Muscle of back (tissue), 11 donors: ENCODE measurements around the gene RHOBTB3. TPM values are rescaled to one million over a fixed set of nuclear protein-coding genes. Genes with fewer than 3 reads are reported as not detected.
"Not testable (repeated sequence)": the region's sequence is repeated elsewhere in the genome, so short reads cannot be mapped to it uniquely, and the experiment has no call there.

Experiments used
- DNase-seq, 3 donors: peaks; one replicate each; pipeline versions ENCODE4 v3.0.0 to v3.0.0-alpha.2; 2013
- polyA plus RNA-seq, 10 donors: library from polyadenylated mRNA; unstranded; fragments of 120-200 nt; gene quantifications; one replicate each; pipeline ENCODE4 v1.2.1, GENCODE V29; 2013; ENCODE audit not compliant: insufficient read length in 10 of 10

Gene RHOBTB3
- polyA plus RNA-seq, 10 donors, result 81.1 to 131 (median 97.7) TPM

GRCh38 chr5:95816776-95817175 is 85.6 kb downstream of the RHOBTB3 start:
- DNase-seq, result no peak

- DNase-seq, result no peak
Observed at GRCh38 chr5:95817430-95817829, 86.3 kb downstream of the RHOBTB3 start.

- DNase-seq, result peak in 1 of 3 donors; percentile 26
Observed at GRCh38 chr5:95818181-95819147, 87.3 kb downstream of the RHOBTB3 start.

GRCh38 chr5:95821110-95822021 is 90.2 kb downstream of the RHOBTB3 start:
- DNase-seq, result peak in 1 of 3 donors; percentile 45

- peak; percentile 29 to 89 (median 67) for DNase-seq
Observed at GRCh38 chr5:95822043-95822541, 91.0 kb downstream of the RHOBTB3 start.

GRCh38 chr5:95822542-95823181 is 91.5 kb downstream of the RHOBTB3 start, which contains the start of gene GLRX:
GLRX (minus strand) TSS chr5:95822726; CDS start chr5:95822662, 64 bp downstream.
- DNase-seq, result peak; percentile 72 to 91 (median 75)

GRCh38 chr5:95823218-95823737 is 92.1 kb downstream of the RHOBTB3 start:
- no peak for DNase-seq

- DNase-seq, result peak; percentile 66 to 82 (median 68)
Observed at GRCh38 chr5:95823738-95824609, 92.8 kb downstream of the RHOBTB3 start.

- no peak for DNase-seq
Observed at GRCh38 chr5:95824747-95825146, 93.6 kb downstream of the RHOBTB3 start.

- DNase-seq, result no peak
Observed at GRCh38 chr5:95825495-95825894, 94.4 kb downstream of the RHOBTB3 start.

- DNase-seq, result no peak
Observed at GRCh38 chr5:95826949-95827891, 96.1 kb downstream of the RHOBTB3 start.

- DNase-seq, result no peak
Observed at GRCh38 chr5:95827892-95828246, 96.7 kb downstream of the RHOBTB3 start.

GRCh38 chr5:95830226-95830625 is 99.1 kb downstream of the RHOBTB3 start:
- DNase-seq, result no peak

- DNase-seq, result no peak
Observed at GRCh38 chr5:95832664-95833063, 101.5 kb downstream of the RHOBTB3 start.

GRCh38 chr5:95835682-95836385 is 104.7 kb downstream of the RHOBTB3 start:
- no peak for DNase-seq

GRCh38 chr5:95836544-95836943 is 105.4 kb downstream of the RHOBTB3 start:
- no peak for DNase-seq

- not testable (repeated sequence) for DNase-seq
Observed at GRCh38 chr5:95836971-95837370, 105.8 kb downstream of the RHOBTB3 start.

GRCh38 chr5:95837492-95837891 is 106.4 kb downstream of the RHOBTB3 start:
- no peak for DNase-seq
